HG03108 (cell line): ENCODE results near the gene ANKS1B.
"Not testable (repeated sequence)": the region's sequence is repeated elsewhere in the genome, so short reads cannot be mapped to it uniquely, and the experiment has no call there.

Experiments used
- ATAC-seq: cut with Tn5 transposase; IDR thresholded peaks from one replicate; pipeline ENCODE4 v1.9.1; 2021; ENCODE audit warnings: moderate library complexity; ENCODE audit not compliant: unreplicated experiment

ANKS1B gene

DNA sequence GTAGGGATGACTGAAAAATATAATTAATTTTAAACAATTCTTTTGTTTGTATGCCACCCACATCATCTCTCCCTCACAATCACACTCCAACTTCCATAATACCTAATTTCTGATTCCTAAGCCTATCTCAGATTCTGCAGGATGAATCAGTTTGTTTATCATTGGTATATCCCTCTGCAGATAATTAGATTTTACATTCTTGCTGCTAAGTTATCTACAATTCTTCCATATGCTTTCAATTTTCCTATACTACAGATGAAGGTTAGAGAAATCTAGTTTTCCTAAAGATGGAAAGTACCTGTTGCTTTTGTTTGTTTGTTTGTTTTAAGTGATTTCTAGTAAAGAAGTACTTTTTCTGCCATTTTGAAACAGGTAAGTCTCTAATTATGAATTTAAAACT is 105.3 kb downstream of the ANKS1B start:
- ATAC-seq = no peak

DNA sequence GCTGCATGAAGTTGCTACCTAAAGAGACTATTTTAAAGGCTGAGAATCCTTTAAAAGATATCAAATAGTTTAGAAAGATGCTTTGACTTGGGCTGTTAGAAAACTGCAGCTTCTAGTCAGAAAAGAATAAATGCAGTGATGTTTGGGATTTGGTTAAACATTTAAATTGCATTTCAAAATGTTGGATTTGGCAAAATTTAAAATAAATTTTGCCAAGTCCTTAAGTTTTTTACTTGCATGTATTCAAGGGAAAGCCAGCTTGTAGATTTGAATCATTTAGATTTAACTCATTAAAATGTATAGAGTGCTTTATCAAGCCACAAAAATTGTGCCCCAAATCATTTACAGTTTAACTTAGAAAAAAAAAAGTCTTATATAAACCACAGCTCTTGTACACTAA is 109.7 kb downstream of the ANKS1B start:
- no peak for ATAC-seq

DNA sequence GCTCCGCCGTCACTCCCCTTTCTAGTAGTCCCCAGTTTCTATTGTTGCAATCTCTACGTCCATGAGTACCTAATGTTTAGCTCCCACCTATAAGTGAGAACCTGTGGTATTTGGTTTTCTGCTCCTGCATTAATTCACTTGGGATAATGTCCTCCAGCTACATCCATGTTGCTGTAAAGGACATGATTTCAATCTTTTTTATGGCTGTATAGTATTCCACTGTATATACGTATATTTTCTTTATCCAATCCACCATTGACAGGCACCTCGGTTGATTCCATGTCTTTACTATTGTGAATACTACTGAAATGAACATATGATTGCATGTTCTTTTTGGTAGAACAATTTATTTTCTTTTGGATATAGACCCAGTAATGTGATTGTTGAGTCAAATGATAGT is 114.7 kb downstream of the ANKS1B start:
- ATAC-seq = no peak

DNA sequence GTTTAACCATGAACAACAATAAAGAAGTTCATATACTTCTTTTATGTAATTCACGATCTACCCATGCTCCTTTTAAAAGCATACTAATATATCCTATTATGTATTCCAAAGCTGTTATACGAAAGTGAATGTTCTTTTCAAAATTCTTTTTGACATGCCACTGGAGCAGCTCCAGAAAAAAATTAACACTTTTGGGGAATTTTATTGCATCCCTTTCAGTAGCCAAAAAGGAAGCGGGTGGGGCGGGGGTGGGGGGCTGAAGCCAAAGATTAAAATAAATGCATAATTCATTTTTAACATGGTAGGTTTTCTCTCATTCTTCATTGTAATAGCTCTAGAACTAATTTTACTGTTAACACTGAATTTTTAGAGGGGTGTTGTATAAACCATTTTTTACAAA is 123.0 kb downstream of the ANKS1B start:
- ATAC-seq = no peak

DNA sequence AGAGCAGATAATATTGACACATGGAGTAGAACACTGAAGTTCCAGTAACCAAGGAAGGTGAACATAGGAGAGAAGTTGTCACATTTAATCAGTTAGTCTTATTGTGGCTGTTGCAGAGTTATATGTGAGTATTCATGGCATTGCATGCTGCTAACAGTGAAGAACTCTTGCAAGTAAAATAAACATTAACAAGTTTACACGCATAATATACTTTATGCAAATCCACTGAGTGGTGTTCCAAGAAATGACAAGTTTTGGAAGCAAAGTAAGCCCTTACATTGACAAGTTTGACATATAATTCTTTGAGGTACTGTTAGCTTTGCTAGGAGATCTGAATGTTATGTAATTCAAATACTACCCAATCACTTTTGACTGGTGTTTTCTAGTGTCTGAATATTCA is 125.6 kb downstream of the ANKS1B start:
- ATAC-seq = no peak

DNA sequence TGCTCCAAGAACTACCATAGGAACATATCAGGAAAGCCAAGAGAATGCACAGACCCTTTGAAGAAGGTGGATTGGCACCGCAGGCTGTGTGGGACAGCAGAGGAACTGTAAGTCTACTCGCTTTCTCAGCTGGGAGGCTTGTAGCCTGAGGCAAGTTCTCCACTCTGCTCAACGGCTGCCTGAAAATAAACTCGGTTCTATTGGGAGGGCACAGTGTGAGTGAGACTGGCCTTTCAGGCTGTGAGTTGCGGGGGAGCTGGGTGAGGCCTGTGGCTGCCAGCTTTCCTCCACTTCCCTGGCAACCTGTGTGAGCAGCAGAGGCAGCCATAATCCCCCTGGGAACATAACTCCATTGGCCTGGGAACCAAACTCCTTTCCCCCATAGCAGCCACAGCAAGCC is 132.1 kb downstream of the ANKS1B start:
- no peak for ATAC-seq

DNA sequence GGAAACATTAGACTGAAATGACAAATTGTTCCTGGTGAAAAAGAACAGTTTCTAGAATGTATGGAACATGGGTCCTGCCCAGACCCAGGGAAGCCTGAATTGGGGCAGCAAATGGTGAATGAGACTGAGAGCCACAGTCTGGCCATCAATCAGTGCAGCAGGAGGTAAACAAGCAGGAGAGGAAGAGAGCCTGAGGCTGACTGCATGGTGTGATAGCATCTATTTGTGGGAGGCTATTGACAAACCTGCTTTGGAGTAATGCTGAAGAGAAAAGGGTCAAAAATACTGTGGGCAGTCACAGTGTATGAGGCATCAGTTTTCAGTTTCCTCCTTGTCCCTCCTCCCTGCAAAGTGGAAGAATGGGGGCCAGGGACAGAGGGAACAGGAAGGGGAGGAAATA is 136.8 kb downstream of the ANKS1B start:
- no peak for ATAC-seq

DNA sequence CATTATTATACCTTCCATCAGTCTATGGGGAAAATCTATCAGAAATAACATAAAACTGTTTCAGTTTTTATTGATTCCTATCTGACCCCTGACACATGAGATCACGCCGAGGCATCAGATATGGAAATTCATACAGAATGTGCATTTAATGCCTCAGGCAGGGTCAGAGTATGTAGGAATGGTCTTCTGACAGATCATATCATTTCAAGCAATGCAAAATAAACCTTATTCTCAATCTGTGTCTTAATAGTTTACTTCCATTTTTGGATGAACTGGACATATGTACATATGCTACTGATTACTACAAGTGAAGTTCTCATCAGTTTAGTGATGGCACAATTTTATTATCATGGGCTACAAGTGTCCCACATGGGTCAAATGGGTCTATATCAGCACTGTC is 150.0 kb downstream of the ANKS1B start:
- no peak for ATAC-seq

DNA sequence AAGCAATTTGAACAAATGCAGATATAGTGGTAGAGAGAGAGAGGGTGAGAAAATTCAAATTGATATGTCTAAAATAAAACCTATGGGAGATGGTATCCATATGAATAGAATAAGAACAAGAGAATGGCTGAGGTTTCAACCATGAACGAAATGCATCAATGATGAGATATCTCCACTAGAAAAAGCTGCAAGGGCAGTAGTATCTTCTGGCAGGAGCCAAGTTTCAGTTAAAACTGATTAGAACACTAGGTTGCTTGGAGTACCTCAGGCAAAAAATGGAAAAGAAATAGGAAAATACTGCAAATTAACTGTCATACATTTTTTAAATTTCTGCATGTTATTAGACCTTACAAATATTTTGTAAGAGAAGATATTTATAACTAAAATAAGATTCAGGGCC is 151.3 kb downstream of the ANKS1B start:
- ATAC-seq = no peak

DNA sequence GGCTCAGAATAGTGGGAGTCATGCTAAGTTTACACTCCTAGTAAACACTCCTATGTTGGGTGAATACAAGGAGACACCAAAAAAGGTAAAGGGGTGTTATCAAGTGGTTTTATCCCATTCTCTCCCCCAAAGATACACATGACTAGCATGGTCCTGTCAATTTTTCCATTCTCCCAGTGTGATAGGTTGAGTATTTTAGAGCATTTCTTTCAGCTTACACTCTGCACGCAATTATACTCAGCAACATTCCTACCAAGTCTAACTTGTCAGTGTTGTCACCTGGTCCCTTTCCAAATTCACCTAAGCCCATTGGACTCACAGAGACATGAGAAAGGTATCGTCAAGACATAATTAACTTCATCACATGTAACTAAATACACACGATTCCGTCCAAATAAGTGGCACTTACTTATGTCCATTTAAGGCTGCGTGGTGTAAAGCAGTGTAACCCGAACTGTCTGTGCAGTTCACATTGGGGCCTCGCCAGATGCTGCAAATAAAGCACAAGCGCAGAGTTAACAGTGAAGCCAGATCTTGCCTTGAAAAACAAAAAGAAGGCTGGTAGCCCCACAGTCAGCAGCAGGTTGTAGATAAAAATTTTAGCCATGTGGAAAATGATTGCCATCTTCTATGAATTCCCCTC is 159.7 kb downstream of the ANKS1B start:
- ATAC-seq = no peak

DNA sequence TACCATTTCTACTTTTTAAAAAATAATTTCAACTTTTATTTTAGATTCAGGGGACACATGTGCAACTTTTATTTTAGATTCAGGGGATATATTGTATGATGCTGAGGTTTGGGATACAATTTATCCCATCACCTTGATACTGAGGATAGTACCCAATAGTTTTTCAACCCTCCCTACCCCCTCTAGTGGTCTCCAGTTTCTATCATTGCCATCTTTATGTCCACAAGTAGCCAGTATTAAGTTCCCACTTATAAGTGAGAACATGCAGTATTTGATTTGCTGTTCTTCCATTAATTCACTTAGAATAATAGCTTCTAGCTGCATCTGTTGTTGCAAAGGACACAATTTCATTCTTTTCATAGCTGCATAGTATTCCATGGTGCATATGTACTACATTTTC is 162.5 kb downstream of the ANKS1B start:
- ATAC-seq = no peak

DNA sequence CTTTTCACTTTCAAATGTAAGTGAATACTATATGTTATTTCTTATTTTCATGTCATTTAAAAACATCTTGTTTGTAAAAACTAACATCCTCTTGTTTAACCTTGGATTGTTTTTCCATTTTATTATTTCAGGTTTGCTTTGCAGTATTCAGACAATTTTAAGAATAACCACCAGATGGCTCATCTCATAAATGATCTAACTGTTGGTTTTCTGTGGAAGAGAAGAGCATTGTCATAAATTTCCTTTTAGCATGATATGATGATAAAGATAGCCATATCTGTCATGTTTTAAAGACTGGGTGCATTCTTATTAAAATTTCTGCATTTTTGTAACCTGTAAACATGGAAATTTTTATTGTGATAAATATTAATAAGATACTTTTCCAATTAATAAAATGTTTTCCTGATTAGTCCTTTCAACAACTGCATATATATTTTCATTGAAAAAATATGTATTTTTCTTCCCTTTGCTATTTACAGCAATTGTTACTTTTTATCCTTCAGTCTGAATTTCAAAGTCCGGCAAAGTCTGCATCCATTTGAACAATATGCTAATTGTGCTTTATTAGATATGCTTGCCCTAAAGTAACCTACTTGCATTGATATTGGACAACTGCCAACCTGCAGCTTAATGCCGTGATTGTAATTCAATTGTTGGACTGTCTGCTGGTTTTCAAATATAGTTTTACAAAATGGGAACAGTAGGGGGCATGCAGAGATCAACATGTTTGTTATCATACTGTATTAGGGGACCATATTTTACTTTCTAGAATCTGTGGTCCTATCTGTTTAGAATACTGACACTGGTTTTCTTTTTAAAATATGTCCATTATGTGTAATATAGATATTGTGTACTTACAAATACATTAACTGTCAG is 173.8 kb downstream of the ANKS1B start:
- no peak for ATAC-seq

DNA sequence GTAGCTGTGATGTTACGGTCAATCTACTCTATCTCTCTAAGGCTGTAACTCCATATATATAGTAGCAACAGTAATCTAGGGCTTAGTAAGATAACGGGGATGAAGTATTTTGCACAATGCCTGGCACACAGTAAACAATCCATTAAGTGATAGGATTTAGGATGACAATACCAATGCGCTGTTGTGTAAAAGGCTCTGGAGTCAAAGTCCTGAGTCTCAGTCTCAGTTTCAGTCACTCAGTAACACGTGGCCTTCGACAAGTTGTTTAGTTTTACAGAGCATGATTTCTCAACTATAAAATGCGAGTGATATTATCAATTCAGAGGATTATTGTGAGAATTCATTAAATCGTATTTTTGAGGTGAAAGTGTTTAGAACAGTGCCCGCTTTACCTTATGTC is 174.8 kb downstream of the ANKS1B start:
- ATAC-seq = no peak

DNA sequence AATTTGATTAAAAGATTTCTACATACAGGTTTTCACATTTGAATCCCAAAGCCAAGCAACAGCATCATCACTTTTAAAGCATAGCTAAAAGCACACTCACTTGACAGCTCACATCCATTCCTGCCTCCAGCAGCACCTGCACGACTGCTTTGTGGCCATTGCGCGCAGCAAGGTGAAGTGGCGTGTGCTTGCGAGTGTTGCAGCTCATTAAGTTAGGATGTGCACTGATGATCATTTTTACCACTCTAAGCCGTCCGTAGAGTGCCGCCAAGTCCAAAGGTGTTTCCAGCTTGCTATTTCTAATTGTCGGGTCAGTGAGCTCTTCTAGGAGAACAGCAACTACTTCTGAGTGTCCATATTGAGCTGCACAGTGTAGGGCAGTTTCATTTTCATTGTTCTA is 178.4 kb downstream of the ANKS1B start:
- no peak for ATAC-seq

DNA sequence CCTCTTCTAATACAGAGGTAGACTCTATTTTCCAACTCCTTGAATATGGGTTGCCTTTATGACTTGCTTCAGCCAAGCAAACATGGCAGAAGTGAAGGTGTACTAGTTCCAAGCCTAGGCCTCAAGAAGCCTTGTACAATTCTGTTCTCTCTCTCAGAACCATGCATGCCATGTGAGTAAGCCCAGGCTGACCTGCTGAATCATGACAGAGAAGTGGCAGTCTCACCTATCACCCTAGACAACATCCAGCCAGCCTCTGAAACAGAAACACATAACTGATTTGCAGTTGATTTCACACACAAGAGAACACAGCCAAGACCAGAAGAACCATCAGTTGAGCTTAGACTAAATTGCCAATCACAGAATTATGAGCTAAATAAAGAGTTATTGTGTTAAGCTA is 180.0 kb downstream of the ANKS1B start:
- no peak for ATAC-seq

DNA sequence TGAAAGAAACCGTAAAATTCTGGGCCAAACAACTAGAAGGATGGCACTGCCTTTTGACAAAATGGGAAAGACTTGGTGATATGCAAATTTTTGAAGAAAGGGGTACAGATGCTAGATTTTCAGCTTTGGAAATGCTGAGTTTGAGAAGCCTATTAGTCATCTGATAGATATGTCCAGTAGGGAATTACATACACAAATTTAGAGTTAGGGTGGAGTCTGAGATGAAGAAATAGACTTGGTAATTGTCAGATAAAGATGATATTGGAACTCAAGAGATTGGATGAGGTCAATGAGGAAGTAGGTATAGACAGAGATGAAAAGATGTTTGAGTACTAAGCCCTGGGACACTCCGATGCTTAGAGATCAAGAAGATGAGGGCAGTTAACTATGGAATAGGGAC is 184.1 kb downstream of the ANKS1B start:
- no peak for ATAC-seq

DNA sequence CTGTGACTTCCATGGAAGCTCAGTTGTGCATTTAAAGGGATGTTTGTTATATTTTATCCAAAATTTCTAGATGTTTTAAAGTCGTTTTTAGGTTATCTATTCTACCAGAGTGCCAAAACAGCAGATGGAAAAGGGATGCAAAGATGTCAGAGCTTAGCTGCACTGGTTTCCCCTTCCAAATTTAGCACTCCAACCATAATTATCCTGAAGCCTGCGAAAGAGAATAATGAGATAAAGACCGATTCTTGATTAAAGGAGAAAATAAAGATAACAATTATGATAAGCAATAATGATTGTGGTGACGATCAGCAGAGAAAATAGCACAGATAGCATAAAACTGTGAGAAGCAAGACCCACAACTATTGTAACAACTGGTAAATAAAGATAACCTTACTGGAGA is 186.8 kb downstream of the ANKS1B start:
- ATAC-seq = not testable (repeated sequence)

DNA sequence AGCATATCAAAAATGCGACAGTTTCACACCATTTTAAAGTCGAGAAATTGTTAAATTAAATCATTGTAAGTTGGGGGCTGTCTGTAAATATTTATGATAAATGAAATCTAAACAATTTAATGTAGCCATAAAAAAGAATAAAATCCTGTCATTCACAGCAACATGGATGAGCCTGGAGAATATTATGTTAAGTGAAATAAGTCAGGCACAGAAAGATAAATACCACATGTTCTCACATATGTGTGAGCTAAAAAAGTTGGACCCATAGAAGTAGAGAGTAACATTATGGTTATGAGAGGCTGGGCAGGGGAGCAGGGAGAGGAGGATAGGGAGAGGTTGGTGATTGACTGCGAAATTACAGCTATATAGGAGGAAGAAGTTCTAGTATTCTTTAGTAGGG is 201.3 kb downstream of the ANKS1B start:
- ATAC-seq = no peak

DNA sequence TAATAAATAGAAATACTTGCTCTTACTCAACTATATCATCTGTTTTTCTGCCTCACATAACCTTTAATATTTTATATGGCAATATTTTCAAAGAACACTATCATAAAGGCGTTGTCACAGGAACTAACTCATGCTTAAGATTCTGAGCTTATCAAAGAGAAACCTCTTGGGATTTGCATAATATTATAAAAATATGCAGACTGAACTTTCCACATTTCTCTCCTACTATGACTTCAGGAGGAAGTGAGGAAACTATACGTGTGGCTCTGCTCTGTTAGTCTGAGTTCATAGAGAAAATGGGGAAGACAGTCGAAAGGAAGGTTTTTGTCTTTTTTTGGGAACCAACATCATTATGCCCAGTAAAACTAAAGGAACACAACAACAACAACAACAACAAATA is 212.5 kb downstream of the ANKS1B start:
- ATAC-seq = no peak

DNA sequence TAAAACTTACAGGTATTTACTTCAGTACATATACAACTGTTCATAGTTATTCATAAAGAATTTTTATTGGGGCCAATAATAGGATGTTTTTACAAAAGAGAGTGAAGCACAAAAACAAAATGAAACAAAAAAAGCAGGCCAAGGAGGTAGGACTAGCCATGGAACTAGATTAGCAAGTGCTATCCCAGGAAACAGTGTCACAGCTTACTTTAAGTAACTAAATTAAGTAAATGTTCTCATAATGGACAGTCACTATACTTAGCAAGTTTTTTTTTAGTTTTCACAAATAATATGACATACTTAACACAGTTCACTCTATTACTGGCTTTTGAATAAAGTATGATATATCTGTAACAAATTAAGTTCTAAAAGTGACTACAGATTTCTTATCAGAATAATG is 213.1 kb downstream of the ANKS1B start:
- ATAC-seq = no peak

DNA sequence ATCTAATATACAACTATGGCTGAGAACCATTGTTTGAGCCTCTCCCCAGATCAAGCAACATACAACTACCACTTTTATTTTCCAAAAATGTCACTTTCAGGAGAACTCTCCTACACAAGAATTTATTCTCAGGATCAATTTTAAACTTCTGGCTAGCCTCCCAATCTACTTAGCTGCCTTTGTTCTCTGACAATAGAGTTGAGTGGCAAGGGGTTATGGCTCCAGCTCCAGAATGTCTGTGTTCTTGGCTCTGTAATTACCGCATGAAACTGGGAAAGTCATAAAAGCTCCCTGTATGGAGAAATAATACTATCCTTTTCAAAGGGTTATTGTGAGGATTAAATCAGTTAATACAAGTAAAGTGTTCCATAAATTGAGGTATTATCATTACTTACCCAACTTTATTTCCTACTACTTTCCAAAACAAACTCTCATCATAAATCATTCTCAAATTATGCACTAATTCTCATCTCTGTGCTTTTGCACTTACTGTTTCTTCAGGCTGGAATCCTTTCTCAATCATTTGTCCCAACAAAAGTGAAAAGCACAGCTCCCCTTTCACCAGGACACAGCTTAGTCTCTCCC is 215.2 kb downstream of the ANKS1B start:
- ATAC-seq = no peak

DNA sequence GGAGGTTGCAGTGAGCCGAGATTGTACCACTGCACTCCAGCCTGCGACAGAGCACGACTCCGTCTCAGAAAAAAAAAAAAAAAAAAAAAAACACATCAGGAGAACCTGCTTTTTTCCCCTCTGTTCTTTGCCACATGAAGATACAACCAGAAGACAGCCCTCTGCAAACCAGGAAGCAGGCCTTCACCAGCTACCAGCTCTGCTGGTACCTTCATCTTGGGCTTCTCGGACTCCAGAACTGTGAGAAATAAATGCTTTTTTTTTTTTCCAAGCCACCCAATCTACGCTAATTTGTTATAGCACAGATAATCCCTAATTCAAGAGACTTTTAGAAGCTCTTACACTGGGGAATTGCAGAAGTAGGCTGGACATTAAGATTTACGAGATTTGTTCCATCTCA is 216.0 kb downstream of the ANKS1B start:
- ATAC-seq = no peak
